HepG2 (cell line): ENCODE results near the gene CTSZ. TPM values are rescaled to one million over a fixed set of nuclear protein-coding genes. Genes with fewer than 3 reads are reported as not detected.

Experiments used
- AGO1 ChIP-seq: fragments of 200-400 bp; formaldehyde crosslinking; IDR thresholded peaks from 2 replicates; pipeline ENCODE4 v1.6.1; 2017; ENCODE audit warnings: mild to moderate bottlenecking, low read depth, low read length, moderate library complexity; ENCODE audit not compliant: poor library complexity, severe bottlenecking
- KLF16 ChIP-seq, 2 experiments: sonication (generic) in 1 of 2; formaldehyde crosslinking in 1 of 2; IDR thresholded peaks; 2 replicates each; pipeline versions ENCODE4 v1.6.1 to v1.8.0; 2016 to 2023; ENCODE audit warnings: missing genetic modification reagents in 2 of 2, missing compliant biosample characterization in 1 of 2
- THAP8 ChIP-seq: sonication (generic); formaldehyde crosslinking; IDR thresholded peaks from 2 replicates; pipeline ENCODE4 v1.5.1; 2020; ENCODE audit warnings: missing genetic modification reagents, mild to moderate bottlenecking, borderline replicate concordance
- ZBTB1 ChIP-seq: sonication (generic); formaldehyde crosslinking; IDR thresholded peaks from 2 replicates; pipeline ENCODE4 v1.4.0; 2020; ENCODE audit warnings: missing genetic modification reagents, borderline replicate concordance
- ZBTB40 ChIP-seq, 2 experiments: fragments of 450-650 bp in 1 of 2; sonication (generic) in 1 of 2; formaldehyde crosslinking in 1 of 2; IDR thresholded peaks; 2 replicates each; pipeline versions ENCODE4 v1.6.1 to v1.8.0; 2016 to 2022; ENCODE audit warnings: antibody characterized with exemption in 1 of 2, mild to moderate bottlenecking in 1 of 2, missing genetic modification reagents in 1 of 2
- ZNF3 ChIP-seq: IDR thresholded peaks from 2 replicates; pipeline ENCODE4 v1.7.0; 2017; ENCODE audit warnings: inconsistent platforms
- ZNF318 ChIP-seq: sonication (generic); formaldehyde crosslinking; IDR thresholded peaks from 2 replicates; pipeline ENCODE4 v1.4.0; 2020; ENCODE audit warnings: mild to moderate bottlenecking, missing genetic modification reagents
- ZNF580 ChIP-seq: IDR thresholded peaks from 2 replicates; pipeline ENCODE4 v1.6.1; 2016; ENCODE audit warnings: low read depth, borderline replicate concordance
- polyA plus RNA-seq, 8 experiments: library from polyadenylated mRNA; depleted of rRNA in 3 of 8; stranded (reverse) in 7 of 8; unstranded in 1 of 8; fragments of >200 nt; fragmentation: Illumina TruSeq in 4 of 8; extraction: Trizol in 4 of 8; gene quantifications; 2 replicates each; pipeline versions ENCODE4 v1.2.1 to v1.2.3, GENCODE V29; 2011 to 2016; ENCODE audit warnings: low read depth in 4 of 8, missing spikeins in 1 of 8, mixed read lengths in 1 of 8; ENCODE audit not compliant: insufficient read depth in 1 of 8
- total RNA-seq, 5 experiments: library from RNA; depleted of rRNA; stranded (reverse); fragments of >200 nt; fragmentation: Illumina TruSeq; extraction: Trizol; gene quantifications; 2 replicates each; pipeline ENCODE4 v1.2.3, GENCODE V29; 2016; ENCODE audit warnings: low read depth in 1 of 5

CTSZ gene
- total and polyA plus RNA-seq, 2 of the 13 experiments (the other 11 are each of a cell fraction or from before 2014, with no cell fraction given): 0.33 TPM; not detected in 1

- no peak; the same call in none of the 2 replicates for TF ChIP-seq ZNF318 (CRISPR knock-in tag)
- peak; percentile 62; the same call in 1 of the 2 replicates for TF ChIP-seq THAP8 (CRISPR knock-in tag)
- no peak for TF ChIP-seq ZBTB40 (IDR thresholded peaks at IDR 0.05)
- peak; percentile 79 for TF ChIP-seq ZBTB40 (CRISPR knock-in tag; IDR thresholded peaks at IDR 0.05)
- TF ChIP-seq KLF16 (CRISPR knock-in tag; IDR thresholded peaks at IDR 0.05): peak; percentile 84 to 93; a peak in 3 of 4 replicates
- TF ChIP-seq ZNF580 (CRISPR knock-in tag): peak; percentile 89
- TF ChIP-seq AGO1: peak; percentile 91
- TF ChIP-seq ZBTB1: peak; percentile 53; the same call in 1 of the 2 replicates
- TF ChIP-seq ZNF3 (CRISPR knock-in tag): no peak; the same call in none of the 2 replicates
Measured at GRCh38 chr20:59032023-59032712, 25.1 kb upstream of the CTSZ start, which contains the start of gene ATP5F1E (continued).
